HG03108 (cell line): Measurements from ENCODE around the gene VAMP2.
"Not testable (repeated sequence)": the region's sequence is repeated elsewhere in the genome, so short reads cannot be mapped to it uniquely, and the experiment has no call there.

Experiments
- ATAC-seq: cut with Tn5 transposase; IDR thresholded peaks from one replicate; pipeline ENCODE4 v1.9.1; 2021; ENCODE audit warnings: moderate library complexity; ENCODE audit not compliant: unreplicated experiment

VAMP2 gene

GRCh38 chr17:8176197-8176940 lies 13.6 kb upstream of the VAMP2 start, which contains the start of gene TMEM107:
Gene TMEM107, minus strand, starts transcription at chr17:8176380. Its CDS starts 94 bp downstream, at chr17:8176286.
- ATAC-seq = no peak

DNA sequence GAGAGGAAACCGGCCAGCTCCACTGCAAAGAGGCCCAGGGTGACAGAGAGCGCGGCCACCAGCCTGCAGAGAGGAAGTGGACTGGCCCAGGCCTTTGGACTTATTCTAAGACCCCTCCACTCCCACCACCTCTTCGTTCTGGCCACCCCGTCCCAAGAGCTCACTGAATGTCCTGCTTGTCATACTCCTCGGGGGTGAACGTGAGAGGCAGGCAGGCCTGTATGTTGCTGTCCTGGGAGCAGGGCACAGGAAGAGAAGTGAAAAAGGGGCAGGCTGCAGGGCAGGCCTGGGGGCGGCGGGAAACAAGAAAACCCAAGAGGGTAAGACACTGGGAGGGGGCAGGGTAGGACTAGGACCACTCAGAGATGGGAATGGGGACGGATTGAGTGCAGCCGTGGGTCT lies 13.0 kb upstream of the VAMP2 start:
- ATAC-seq = no peak

- no peak for ATAC-seq
Measured at GRCh38 chr17:8173871-8174322, 11.1 kb upstream of the VAMP2 start.

GRCh38 chr17:8173056-8173870 lies 10.5 kb upstream of the VAMP2 start:
- ATAC-seq = peak; percentile 63

GRCh38 chr17:8170186-8170585 lies 7.4 kb upstream of the VAMP2 start:
- ATAC-seq = not testable (repeated sequence)

DNA sequence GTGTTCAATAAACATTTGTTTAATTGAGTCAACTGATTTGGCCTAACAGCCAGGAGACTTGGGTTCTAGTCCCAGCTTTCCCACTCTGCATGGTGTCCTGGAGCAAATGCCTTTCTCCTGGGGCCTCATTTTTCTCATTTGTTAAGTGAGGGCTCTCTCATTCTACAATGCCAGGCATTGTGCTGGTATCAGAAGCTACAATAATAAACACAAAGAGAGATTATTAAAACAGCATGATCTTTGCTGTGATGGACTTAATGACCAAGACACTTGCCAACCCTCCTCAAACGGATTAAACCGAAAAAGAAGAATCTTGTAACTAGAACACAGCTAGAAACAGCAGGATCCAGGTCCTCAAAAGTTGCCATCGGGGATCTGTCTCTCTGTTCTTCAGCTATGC lies 4.8 kb upstream of the VAMP2 start:
- ATAC-seq = no peak

- no peak for ATAC-seq
Measured at GRCh38 chr17:8166731-8167130, 4.0 kb upstream of the VAMP2 start.

- no peak for ATAC-seq
Measured at GRCh38 chr17:8164815-8165131, 2.0 kb upstream of the VAMP2 start.

GRCh38 chr17:8163978-8164814 lies 1.4 kb upstream of the VAMP2 start:
- ATAC-seq = no peak

GRCh38 chr17:8162997-8163977 lies 539 bp upstream of the VAMP2 start:
- no peak for ATAC-seq

GRCh38 chr17:8161289-8162232 lies 1.2 kb downstream of the VAMP2 start:
- ATAC-seq = no peak

- ATAC-seq = no peak
Measured at GRCh38 chr17:8160741-8161221, 2.0 kb downstream of the VAMP2 start.

GRCh38 chr17:8160224-8160577 lies 2.5 kb downstream of the VAMP2 start:
- no peak for ATAC-seq

DNA sequence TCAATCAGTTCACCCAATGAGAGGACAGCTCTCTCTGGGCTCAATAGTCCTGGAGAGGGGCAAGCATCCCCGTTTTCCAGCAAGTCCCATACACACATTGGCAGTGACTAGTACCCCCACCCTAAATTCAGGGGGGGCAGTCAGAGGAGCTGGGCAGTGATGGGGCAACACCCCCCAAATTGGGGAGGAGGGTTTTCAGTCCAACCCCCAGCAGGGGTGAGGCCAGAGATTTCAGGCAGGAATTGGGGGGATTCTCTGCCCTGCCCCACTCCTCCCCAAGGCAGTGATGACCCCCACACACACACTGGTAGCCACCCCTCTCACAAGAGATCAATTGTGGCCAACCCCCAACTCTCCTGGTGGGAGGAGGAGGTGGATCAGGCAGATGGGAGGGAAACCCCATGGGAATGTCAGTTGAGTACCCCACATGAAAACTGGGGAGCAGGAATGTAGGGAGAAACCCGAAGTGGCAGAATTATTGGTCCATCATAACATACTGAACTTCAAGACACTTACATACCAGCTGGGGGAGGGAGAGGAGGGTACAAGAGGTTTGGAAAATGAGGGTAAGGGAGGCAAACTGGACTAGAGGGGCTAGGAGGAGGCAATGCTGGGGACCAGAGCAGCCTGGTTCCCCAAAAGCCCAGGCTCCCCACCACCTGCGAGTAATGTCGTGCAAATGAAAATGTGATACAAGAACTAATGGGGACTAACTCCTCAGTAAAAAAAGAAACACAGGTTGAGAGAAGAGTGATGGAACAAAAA lies 3.1 kb downstream of the VAMP2 start:
- no peak for ATAC-seq

GRCh38 chr17:8159032-8159400 lies 3.7 kb downstream of the VAMP2 start:
- no peak for ATAC-seq

DNA sequence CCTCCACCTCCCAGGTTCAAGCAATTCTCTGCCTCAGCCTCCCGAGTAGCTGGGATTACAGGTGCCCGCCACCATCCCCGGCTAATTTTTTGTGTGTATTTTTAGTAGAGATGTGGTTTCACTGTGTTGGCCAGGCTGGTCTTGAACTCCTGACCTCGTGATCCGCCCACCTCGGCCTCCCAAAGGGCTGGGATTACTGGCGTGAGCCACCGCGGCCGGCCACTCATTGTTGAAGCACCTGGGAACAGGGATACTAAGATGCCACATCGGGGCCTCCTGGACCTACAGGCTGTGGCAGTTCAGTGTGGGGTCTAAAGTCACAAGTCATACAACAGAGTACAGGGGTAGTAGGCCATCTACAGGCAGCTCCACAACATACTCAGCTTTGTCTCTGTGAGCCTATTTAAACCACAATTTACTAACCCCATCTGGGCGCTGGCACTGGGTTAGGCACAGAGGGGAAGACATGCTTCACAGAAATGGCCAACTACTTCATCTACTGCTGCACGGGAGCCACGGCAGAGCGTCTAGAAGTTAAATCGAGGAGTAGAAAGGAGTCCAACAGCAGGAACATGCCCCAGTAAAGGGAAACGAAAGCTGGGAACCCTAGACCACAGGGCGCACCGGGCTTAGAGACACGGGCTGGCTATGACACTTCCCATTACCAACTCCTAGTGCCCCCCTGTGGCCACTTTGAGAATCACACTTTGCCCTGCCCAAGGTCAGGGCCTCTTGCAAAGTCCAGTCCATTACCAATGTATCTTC lies 4.3 kb downstream of the VAMP2 start:
- ATAC-seq = no peak

DNA sequence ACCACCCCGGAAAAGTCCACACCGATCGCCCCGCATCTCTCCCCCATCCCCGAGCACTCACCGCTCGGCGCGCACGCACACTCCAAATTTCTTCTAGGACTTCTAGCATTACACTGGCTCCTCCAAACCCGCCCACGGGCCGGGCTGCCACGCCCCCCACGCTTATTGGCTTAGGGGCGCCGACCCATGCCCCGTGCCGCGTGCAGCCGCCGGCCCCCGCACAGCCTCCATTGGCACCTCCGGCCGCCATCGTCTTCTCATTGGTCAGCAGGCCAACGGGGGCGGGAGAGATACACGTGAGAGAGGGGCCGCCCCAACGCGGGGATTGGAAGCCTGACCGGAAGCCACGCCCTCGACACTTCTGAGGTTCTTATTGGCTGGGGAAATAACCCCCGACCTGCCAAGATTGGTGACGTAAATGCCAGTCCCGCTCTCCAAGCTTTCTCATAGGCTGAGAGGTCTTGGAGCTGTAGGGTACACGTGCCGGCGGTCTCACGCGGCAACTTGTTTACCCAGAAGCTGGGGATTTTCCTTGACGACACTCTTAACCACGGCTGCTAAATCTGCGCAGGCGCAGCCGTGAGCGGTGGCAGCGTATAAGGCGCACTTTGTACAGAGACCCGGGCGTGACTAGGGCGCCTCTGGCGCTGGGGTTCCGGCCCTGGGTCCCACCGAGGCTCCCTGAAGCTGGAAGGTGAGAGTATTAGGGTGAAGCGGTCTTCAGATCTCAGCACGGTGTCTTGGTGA lies 6.3 kb downstream of the VAMP2 start:
- ATAC-seq = peak; percentile 66
